ENCODE measurements around the gene JMJD7.

GRCh38 chr15:41872166-41872747 is 44.4 kb downstream of the JMJD7 start:
- TF ChIP-seq CTCF (IDR thresholded peaks at IDR 0.05; ENCODE audit: low read length) (no peak), EZH2 (IDR thresholded peaks at IDR 0.05; ENCODE audit: borderline replicate concordance, low read length) (no peak)
